H54 (cell line): Measurements from ENCODE around the gene SLAMF6.
"Not testable (repeated sequence)": the region's sequence is repeated elsewhere in the genome, so short reads cannot be mapped to it uniquely, and the experiment has no call there.

ENCODE experiments used
- DNase-seq: peaks from one replicate; pipeline ENCODE4 v3.0.0; 2011; ENCODE audit warnings: low spot score, mixed read lengths; ENCODE audit not compliant: insufficient read length
- FAIRE-seq: peaks from 3 replicates; lab custom pipeline; 2011; peaks lifted over from hg19 to GRCh38; lab: Jason Lieb, UNC
- POLR2A ChIP-seq: IDR thresholded peaks from 2 replicates; pipeline ENCODE4 v1.6.1; 2011; ENCODE audit warnings: low read depth, mild to moderate bottlenecking, low read length

Gene SLAMF6

GRCh38 chr1:160483505-160484185, 39.4 kb downstream of the SLAMF6 start:
- FAIRE-seq (no peak), DNase-seq (no peak)
- no peak for TF ChIP-seq POLR2A

GRCh38 chr1:160481979-160482596, 41.0 kb downstream of the SLAMF6 start:
- TF ChIP-seq POLR2A: no peak
- DNase-seq: no peak
- no peak for FAIRE-seq

- not testable (repeated sequence) for FAIRE-seq
Measured at GRCh38 chr1:160480781-160481180, 42.3 kb downstream of the SLAMF6 start.

GRCh38 chr1:160479091-160479490, 44.0 kb downstream of the SLAMF6 start:
- FAIRE-seq, DNase-seq: not testable (repeated sequence)

More at GRCh38 chr1:160480781-160481180, 42.3 kb downstream of the SLAMF6 start:
- not testable (repeated sequence) for DNase-seq

GRCh38 chr1:160474392-160475242, 48.4 kb downstream of the SLAMF6 start:
- FAIRE-seq: no peak
- TF ChIP-seq POLR2A: no peak
- no peak for DNase-seq

GRCh38 chr1:160472112-160472511, 50.9 kb downstream of the SLAMF6 start:
- DNase-seq (no peak), FAIRE-seq (no peak)
- no peak for TF ChIP-seq POLR2A

GRCh38 chr1:160471253-160471652, 51.8 kb downstream of the SLAMF6 start:
- FAIRE-seq (no peak), DNase-seq (no peak)
- no peak for TF ChIP-seq POLR2A

- TF ChIP-seq POLR2A: no peak
- DNase-seq: no peak
- no peak for FAIRE-seq
Measured at GRCh38 chr1:160467576-160467975, 55.5 kb downstream of the SLAMF6 start.

- FAIRE-seq: no peak
- TF ChIP-seq POLR2A: no peak
- no peak for DNase-seq
Measured at GRCh38 chr1:160466961-160467360, 56.1 kb downstream of the SLAMF6 start.

GRCh38 chr1:160465123-160465522, 57.9 kb downstream of the SLAMF6 start:
- TF ChIP-seq POLR2A: no peak
- DNase-seq (no peak), FAIRE-seq (no peak)

GRCh38 chr1:160460683-160461287, 62.3 kb downstream of the SLAMF6 start:
- DNase-seq (no peak), FAIRE-seq (no peak)
- no peak for TF ChIP-seq POLR2A

GRCh38 chr1:160460214-160460642, 62.8 kb downstream of the SLAMF6 start:
- TF ChIP-seq POLR2A: no peak
- FAIRE-seq (no peak), DNase-seq (no peak)

- no peak for DNase-seq
- no peak for FAIRE-seq
- no peak for TF ChIP-seq POLR2A
Measured at GRCh38 chr1:160459687-160460086, 63.4 kb downstream of the SLAMF6 start.

GRCh38 chr1:160459056-160459455, 64.0 kb downstream of the SLAMF6 start:
- no peak for TF ChIP-seq POLR2A
- DNase-seq: no peak
- FAIRE-seq: no peak

GRCh38 chr1:160455153-160455517, 67.9 kb downstream of the SLAMF6 start:
- DNase-seq: no peak
- FAIRE-seq: no peak
- no peak for TF ChIP-seq POLR2A
